GM19025 (cell line): ENCODE data around the gene SORCS1.

ENCODE experiments used
- ATAC-seq: cut with Tn5 transposase; IDR thresholded peaks from one replicate; pipeline ENCODE4 v1.9.1; 2021; ENCODE audit warnings: mild to moderate bottlenecking, low read depth, moderate library complexity; ENCODE audit not compliant: unreplicated experiment

SORCS1 gene

DNA sequence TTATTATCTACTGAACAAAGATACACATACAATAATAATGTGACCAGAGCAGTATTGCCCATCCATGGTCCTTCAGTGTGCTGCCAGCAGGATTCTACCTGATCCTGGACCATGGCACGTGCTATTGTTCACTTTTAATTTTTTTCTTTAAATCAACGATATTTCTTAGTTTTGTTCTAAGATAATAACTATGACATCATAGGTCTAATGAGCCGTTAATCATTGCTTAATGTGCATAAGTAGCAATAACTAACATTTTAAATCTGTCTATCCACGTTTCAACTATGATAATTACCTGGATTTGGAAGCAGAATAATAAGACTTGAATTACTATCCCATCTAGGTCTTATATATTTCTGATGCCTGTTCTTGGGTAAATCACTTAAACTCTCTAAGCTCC lies 253.8 kb downstream of the SORCS1 start:
- no peak for ATAC-seq

GRCh38 chr10:106908225-106908624 lies 256.3 kb downstream of the SORCS1 start:
- ATAC-seq, result no peak

- no peak for ATAC-seq
These were observed 260.3 kb downstream of the SORCS1 start for GRCh38 chr10:106904209-106904608.

DNA sequence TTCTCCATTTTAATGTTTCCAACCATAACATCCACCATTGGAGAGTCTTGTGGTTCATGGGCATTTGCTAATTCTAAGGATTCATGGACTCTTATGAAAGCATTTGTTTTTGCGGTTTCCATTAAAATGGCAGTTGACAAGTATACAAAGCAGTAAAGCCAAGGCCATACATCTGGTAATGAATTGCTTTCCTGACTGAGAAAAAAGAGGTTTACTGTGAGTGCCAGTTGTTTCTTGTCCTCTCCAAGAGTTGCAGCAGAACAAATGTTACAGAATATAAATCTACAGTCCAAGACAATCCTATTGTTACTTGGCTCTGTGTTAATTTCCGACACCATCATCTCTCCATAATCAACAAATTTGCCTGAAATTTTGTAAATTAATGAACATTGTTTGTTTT lies 261.3 kb downstream of the SORCS1 start:
- ATAC-seq, result no peak

GRCh38 chr10:106900016-106900652 lies 264.4 kb downstream of the SORCS1 start:
- no peak for ATAC-seq

DNA sequence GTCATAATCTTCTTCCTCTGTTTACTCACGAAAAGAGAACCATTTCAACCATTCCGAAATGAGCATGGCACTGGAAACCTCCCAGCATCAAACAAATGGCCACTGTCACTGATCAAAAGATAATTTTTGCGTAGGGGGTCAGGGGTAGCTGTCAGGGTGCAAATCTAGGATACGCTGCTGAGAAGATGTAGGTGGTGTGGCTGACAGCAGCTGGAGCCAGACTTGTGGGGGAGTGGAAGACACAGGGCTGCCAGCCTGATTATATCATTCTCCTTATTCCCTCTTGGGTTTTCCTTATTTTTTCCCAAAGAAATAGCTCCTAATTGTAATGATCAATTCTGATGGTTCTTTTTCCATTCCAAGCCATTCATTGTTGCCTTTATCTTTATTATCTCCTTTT lies 266.1 kb downstream of the SORCS1 start:
- ATAC-seq, result no peak

GRCh38 chr10:106897719-106898118 lies 266.8 kb downstream of the SORCS1 start:
- no peak for ATAC-seq

- no peak for ATAC-seq
These were observed 269.8 kb downstream of the SORCS1 start for GRCh38 chr10:106894692-106895091.

DNA sequence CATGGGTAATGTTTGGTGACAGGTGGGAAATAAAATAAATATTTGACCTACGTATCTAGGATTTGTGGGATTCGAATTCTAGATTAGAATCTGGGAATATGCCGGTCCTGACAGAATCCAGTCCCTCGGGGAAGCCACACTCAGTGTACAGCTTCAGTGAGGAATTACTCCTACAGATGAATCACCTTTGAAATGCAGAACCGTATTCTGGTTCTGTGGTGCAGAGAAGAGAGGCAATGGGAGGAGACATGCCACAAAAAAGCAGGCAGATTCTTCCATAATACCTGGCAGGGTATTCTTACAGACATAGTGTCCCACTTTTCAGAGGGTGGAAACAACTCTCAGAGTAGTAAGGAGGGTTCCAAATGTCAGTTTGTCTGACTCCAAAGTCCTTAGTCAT lies 286.9 kb downstream of the SORCS1 start:
- ATAC-seq, result no peak

GRCh38 chr10:106874604-106874889 lies 290.0 kb downstream of the SORCS1 start:
- no peak for ATAC-seq

- no peak for ATAC-seq
These were observed 290.5 kb downstream of the SORCS1 start for GRCh38 chr10:106873770-106874603.

DNA sequence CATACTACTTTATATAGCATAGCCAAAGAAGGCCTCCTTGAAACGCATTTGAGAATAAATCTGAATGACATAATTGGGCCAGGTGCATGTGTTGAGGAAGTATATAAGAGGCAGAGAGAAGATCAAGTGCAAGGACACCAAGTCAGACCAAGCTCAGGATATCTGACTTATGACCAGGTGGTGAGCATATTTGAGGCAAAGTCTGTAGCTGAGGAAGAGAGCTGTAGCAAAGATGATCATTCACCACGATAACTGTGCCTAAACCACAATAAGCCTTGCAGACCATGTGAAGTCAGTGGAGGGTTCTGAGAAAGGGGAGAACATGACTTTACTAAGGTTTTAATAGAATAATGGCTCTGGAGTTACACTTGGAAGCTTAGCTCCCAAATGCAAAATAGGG lies 292.3 kb downstream of the SORCS1 start:
- no peak for ATAC-seq

GRCh38 chr10:106866244-106866845 lies 298.2 kb downstream of the SORCS1 start:
- ATAC-seq, result peak; percentile 90

DNA sequence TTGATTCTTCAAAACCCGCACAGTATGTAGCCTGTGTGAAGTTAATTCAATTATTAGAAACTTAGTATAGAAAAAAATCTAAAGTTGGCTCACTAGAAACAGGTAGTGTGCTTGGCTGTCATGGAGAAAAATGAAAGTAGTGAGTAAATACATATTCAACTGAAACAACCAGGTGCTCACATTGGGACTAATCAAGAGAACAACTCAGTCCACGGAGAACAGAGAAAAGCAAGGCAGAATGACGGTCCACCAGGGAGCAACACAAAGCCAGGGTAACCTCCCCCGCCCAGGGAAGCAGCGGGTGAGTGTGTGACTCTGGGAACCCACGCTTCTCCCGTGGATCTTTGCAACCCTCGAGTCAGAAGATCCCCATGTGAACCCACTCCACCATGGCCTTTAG lies 300.5 kb downstream of the SORCS1 start:
- no peak for ATAC-seq

DNA sequence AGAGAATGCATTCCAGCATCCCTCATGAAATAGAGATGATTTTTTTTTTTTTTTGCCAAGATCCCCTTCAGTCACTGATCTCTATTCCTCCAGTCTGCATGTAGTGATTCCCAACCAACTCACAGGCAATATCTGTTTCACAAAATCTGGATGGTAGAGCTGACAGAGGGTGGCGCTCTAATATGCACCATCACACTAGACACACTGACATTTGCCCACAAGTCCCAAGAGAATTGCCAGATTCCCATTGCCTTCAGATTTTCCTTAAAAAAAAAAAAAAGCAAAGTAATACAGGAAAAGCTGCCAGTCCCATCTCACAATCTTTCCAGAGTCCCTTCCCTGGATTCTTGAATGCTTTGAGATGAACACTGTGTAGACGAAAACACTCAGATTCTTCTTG lies 301.0 kb downstream of the SORCS1 start:
- no peak for ATAC-seq

DNA sequence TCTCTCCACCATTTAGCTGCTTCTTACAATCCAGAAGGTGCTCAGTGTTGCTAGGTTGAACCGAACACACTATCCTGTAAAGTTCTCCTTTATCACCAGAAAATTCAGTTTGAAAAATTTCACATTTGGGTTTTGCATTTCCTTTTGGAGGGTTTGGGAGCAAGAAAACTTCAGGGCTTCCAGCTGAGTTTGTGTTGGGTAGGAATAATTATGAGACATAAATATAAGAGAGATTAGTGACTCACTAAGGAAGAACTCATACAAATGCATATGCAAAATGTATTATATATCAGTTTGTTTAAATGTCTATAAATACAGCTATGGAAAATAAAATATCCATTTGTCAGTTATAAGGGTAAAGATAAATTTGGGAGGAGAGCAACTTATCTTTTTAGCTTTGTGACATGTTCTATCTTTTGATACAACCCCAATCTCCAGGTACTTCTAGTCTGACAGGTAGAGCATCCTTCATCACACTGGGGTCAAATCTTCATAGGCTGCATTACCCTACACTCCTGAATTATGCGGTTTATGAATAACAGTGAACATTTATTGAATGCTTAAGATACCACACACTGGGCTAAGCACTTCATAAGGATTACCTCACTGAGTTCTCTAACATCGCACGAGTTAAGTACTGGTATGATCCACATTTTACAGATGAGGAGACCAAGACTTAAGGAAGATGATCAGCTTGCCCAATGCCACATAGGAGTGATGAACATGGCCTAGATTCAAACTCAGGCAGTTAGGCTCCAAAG lies 304.4 kb downstream of the SORCS1 start:
- ATAC-seq, result no peak

DNA sequence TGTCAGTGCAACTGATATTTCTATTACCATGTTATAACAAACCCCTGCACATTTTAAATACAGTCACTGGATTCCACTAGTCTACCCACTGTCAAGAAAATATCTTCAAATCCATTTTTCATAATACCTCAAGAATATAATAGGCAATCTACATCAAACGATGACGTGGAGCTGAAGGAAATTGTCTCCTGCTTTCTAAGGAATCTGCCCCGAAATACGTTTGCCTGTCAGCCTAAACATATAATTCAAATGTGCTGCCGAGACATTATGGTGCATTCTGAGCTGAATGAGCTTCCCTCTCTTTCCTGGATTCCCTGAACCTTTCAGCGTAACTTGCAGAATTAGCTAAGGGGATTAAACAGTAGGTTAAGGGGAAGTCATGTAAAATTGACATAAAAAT lies 306.8 kb downstream of the SORCS1 start:
- ATAC-seq, result no peak

GRCh38 chr10:106857213-106857612 lies 307.3 kb downstream of the SORCS1 start:
- ATAC-seq, result no peak

- peak; percentile 94 for ATAC-seq
These were observed 327.4 kb downstream of the SORCS1 start for GRCh38 chr10:106836933-106837663.

GRCh38 chr10:106832846-106833245 lies 331.7 kb downstream of the SORCS1 start:
- ATAC-seq, result no peak

- no peak for ATAC-seq
These were observed 334.0 kb downstream of the SORCS1 start for GRCh38 chr10:106830471-106830870.
